Measurements from ENCODE around the gene ARFGAP2. TPM values are rescaled to one million over a fixed set of nuclear protein-coding genes. Genes with fewer than 3 reads are reported as not detected.
"Not testable (repeated sequence)": the region's sequence is repeated elsewhere in the genome, so short reads cannot be mapped to it uniquely, and the experiment has no call there.

The ARFGAP2 gene
- polyA plus RNA-seq (2013, experiment 1 of 2; ENCODE audit: insufficient read length): 43.0 TPM
- polyA plus RNA-seq (2013, experiment 2 of 2; ENCODE audit: insufficient read length): 41.6 TPM

DNA sequence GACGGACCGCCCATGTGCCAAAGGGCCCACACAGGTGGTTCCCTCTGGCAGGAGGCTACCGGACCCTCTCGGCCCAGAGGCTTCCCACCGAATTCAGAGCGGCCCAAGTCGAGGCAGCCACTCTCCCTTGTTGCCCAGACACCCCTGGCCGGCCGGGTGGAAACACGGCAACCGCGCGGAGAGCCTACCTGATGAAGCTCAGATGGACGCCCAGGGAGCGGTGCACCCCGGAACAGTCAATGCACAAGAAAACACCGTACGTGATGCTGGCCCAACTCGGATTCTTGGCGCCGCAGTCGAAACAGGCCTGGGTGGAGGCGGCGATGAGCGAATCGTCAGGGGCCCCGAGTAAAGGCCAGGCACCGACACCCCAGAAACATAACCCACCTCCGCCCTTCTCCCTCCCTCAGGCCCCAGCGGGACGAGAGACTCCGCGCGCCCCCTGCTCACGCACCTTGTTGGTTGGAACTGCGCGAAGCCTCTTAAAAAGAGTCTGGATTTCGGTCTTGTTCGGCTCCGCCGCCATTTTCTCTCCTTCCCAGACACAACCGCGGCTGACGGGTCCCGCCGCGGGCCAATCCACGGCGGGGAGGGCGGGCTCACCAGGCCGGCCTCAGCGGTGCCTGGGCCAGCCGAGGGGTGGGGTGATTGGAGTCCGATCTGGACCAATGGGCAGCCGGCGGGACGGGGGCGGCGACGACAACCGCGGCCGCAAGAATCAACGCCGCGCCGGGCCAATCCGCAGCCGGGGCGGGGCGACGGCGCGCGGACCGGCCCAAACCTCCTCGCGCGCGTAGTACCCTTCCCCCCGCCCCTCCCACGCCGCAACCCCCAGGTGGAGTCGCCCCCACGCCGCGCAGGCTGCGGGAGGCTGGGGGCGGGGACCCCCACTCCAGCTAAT, at the start of gene ARFGAP2:
Gene ARFGAP2, minus strand, starts transcription at position 552 of the 901 bp plus-strand sequence. Its CDS starts 26 bp downstream, at position 526.
- DNase-seq: peak; percentile 97

DNA sequence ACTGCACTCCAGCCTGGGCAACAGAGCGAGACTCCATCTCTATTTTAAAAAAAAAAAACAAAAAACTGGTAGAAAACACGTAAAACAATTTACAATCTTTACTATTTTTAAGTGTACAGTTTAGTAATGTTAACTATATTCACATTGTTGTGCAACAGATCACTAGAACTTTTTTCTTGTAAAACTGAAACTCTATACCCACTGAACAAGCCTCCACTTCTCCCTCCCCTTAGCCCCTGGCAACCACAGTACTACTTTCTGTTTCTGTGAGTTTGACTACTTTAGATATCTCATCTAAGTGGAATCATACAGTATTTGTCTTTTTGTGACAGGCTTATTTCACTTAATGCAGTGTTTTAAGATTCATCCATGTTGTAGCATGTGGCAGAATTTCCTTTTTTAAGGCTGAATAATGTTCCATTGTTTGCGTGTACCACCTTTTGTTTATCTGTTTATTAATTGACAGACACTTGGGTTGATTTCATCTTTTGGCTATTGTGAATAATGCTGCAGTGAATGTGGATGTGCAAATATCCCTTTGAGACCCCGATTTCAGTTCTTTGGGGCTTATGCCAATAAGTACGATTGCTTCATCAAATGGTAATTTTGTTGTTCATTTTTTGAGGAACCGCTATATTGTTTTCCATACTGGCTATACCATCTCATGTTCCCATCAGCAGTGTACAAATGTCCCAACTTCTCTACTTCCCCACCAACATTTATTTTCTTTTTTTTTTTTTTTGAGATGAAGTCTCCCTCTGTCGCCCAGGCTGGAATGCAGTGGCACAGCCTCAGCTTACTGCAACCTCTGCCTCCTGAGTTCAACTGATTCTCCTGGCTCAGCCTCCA, 49.1 kb upstream of the ARFGAP2 start:
- peak; percentile 27 for DNase-seq

DNA sequence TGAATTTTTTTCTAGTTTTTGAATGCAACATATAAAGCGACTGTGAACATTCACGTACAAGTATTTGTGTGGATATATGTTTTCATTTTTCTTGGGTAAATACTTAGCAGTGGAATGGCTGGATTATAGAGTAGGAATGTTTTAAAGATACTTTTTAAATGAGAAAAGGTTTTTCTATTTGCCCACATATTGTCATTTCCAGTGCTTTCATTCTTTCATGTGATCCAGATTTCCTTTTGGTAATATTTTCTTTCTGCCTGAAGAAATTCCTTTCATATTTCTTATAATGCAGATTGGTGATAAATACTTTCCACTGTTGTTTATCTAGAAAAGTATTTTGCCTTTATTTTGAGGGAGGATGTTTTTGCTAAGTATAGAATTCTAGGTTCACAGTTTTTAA, 46.0 kb upstream of the ARFGAP2 start:
- peak; percentile 71 for DNase-seq

DNA sequence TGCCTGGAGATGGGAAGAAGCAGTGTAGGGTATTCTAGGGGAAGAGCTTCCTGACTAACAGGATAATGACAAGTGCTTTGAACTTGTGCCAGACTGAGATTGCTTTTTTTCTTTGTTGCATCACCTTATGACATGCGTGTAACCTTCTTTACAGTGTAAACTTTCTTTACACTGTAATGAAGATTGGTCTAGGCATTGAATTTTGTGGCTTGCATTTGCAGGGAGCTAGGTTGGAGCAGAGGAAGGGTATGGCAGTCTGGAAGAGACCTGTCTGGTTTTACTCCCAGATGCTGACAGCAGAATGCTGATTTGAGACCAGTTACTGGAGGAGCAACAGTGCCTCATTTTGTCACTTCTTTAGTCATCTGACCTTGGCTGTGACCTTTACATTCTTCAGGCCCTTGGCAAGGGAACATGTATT, 43.7 kb upstream of the ARFGAP2 start:
- peak; percentile 74 for DNase-seq

- peak; percentile 95 for DNase-seq
Measured at GRCh38 chr11:47216121-47216798, 39.6 kb upstream of the ARFGAP2 start.

DNA sequence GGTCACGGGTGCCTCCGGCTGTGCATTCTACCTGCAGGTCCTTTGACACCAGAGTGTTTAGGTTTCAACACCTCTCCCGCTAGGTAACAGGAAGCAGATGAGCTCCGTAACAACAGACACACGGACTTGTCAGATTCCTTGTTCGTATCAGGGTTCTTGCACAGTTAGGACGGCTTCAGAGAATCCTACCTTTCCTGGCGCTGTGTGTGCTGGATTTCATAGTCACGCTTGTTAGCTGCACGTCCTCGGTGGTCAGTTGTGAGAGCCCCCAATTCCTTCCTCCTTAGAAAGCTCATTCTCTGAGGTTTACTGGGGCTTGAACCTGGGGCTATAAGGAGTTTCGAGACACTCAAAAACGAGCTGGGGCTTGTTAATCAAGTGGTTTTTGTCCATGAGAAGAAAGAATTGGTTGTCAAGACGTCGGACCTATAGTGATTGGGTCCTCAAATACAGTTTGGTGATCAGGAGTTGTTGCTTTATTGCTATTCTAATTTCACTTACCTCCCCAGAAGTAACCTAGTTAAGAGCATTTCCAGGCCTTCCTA, 38.8 kb upstream of the ARFGAP2 start:
- no peak for DNase-seq

GRCh38 chr11:47213950-47214565, 37.4 kb upstream of the ARFGAP2 start:
- peak; percentile 89 for DNase-seq

GRCh38 chr11:47212938-47213337, 36.3 kb upstream of the ARFGAP2 start:
- no peak for DNase-seq

GRCh38 chr11:47208628-47209027, 31.9 kb upstream of the ARFGAP2 start:
- DNase-seq: no peak

DNA sequence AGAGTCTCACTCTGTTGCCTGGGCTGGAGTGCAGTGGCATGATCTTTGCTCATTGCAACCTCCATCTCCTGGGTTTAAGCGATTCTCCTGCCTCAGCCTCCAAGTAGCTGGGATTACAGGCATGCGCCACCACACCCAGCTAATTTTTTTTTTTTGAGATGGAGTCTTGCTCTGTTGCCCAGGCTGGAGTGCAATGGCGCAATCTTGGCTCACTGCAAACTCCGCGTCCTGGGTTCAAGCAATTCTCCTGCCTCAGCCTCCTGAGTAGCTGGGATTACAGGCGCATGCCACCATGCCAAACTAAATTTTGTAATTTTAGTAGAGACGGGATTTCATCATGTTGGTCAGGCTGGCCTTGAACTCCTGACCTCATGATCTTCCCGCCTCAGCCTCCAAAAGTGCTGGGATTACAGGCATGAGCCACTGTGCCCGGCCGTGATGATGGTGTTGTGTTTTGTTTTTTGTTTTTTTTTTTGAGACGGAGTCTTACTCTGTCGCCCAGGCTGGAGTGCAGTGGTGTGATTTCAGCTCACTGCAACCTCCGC, 31.4 kb upstream of the ARFGAP2 start:
- DNase-seq: not testable (repeated sequence)

DNA sequence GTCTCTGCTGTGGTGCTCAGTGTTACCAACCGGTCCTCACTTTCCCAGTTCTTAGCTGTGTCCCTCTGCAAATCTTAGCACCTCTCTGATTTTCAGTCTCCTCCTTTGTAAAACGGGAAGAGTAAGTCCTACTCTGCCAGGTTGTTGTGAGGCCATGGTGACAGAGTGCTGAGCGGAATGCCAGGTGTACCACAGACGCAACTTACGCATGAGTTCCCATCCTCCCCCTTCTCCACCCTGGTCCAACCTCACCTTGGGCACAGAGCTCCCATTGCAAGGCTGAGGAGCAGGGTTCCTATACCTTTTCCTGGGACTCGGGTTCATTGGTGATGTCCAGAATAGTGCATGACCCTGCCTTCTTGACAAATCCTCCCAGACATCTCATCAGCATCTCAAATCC, 30.8 kb upstream of the ARFGAP2 start:
- DNase-seq: no peak

GRCh38 chr11:47206577-47206976, 29.9 kb upstream of the ARFGAP2 start:
- not testable (repeated sequence) for DNase-seq

GRCh38 chr11:47204637-47204989, 27.9 kb upstream of the ARFGAP2 start:
- peak; percentile 92 for DNase-seq

GRCh38 chr11:47202576-47202975, 25.9 kb upstream of the ARFGAP2 start:
- no peak for DNase-seq

- no peak for DNase-seq
Measured at GRCh38 chr11:47201015-47201414, 24.3 kb upstream of the ARFGAP2 start.

GRCh38 chr11:47198161-47198560, 21.5 kb upstream of the ARFGAP2 start:
- DNase-seq: not testable (repeated sequence)

DNA sequence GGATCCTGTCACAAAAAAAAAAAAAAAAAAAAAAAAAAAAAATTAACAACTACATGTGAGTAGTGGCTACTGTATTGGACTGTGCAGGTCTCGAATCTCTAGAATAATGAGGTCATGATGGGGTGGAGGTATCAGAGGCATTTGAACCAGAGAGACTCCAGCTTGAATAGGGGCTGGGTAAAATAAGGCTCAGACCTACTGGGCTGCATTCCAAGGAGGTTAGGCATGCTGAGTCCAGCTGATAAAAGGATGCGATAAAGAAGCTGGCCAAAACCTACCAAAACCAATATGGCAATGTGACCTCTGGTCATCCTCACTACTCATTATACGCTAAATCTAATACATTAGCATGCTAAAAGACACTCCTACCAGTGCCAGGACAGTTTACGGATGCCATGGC, 15.4 kb upstream of the ARFGAP2 start:
- DNase-seq: no peak

GRCh38 chr11:47191137-47191536, 14.5 kb upstream of the ARFGAP2 start:
- DNase-seq: not testable (repeated sequence)

DNA sequence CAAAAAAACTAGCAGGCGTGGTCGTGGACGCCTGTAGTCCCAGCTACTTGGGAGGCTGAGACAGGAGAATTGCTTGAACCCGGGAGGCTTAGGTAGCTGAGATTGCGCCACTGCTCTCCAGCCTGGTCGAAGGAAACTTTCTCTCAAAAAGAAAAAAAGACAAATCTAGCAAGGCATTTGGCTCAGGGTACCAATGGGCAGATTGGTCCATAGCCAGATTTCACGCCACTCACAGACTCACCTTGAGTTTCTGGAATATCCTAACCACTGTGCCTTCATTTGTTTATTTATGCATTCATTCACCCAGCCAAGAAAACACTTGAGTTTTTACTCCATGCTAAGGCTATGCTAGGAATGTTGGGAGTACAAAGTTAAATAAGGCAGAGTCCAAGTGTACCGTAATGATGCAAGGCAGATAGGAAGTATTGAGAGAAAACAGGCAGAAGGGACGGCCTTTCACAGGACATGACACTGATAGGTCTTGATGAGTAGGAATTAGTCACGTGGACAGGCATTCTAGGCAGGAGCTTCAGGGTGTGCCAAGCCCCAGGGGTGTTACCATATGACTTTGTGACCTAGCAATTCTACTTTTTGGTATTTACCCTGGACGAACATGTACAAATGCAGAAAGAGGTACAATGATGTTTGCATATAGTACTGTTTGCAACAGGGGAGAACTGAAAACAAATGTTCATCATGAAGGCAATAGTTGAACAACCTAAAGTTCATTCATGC, 12.6 kb upstream of the ARFGAP2 start:
- peak; percentile 91 for DNase-seq

DNA sequence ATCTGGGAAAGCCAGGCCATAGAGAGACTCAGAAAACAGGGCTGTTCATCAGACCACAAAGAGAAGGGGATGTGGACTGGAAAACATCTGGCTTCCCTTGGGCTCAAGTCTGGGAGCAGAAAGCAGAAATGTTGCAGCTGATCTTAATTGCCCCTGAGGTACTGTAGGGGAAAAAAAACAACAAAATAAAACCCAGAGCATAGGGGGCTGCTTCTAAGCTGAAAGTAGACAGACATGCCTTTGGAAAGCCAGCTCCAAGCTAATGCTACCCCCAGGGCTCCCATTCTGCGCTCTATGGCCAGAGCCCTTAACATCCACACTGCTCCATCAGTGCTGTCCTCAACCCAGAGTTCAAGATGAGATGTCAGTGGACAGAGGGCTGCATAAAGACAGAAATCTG, 11.6 kb upstream of the ARFGAP2 start:
- peak; percentile 25 for DNase-seq

DNA sequence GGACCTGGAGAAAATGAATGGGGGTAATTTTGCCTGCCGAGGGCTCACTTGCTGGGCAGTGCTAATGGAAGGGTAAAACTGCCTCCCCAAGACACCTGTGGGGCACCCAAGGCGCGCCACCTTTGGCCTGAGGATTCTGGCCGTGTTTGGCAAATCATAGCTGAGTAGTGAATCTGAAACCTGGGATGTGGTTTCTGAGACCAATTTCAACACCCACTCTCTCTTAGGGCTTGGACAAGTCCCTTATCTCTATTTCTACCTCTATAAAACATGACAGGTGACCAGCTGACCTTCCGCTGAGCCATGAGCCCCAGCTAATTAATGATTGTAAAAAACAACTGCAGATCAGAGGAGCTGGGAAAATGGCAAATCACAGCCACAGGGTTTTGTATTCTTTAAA, 11.0 kb upstream of the ARFGAP2 start:
- DNase-seq: no peak
